HG03108 (cell line): Measurements from ENCODE around the gene DYNLT3.
A peak's percentile ranks its signal among the peaks of the same experiment; 100 is the strongest.

Experiments used
- ATAC-seq: cut with Tn5 transposase; IDR thresholded peaks from one replicate; pipeline ENCODE4 v1.9.1; 2021; ENCODE audit warnings: moderate library complexity; ENCODE audit not compliant: unreplicated experiment

Gene DYNLT3

GRCh38 chrX:37846141-37846540, 1.2 kb downstream of the DYNLT3 start:
- ATAC-seq = no peak

GRCh38 chrX:37844622-37845021, 2.7 kb downstream of the DYNLT3 start:
- ATAC-seq = no peak

GRCh38 chrX:37840931-37841330, 6.4 kb downstream of the DYNLT3 start:
- ATAC-seq = no peak

- ATAC-seq = no peak
These were observed 12.4 kb downstream of the DYNLT3 start for GRCh38 chrX:37834937-37835336.

- no peak for ATAC-seq
These were observed 17.0 kb downstream of the DYNLT3 start for GRCh38 chrX:37830371-37830770.

- no peak for ATAC-seq
These were observed 17.6 kb downstream of the DYNLT3 start for GRCh38 chrX:37829721-37830120.

GRCh38 chrX:37825215-37825842, 22.0 kb downstream of the DYNLT3 start:
- ATAC-seq = no peak

- no peak for ATAC-seq
These were observed 22.7 kb downstream of the DYNLT3 start for GRCh38 chrX:37824491-37825214.

GRCh38 chrX:37820646-37821045, 26.7 kb downstream of the DYNLT3 start:
- no peak for ATAC-seq

- peak; percentile 55 for ATAC-seq
These were observed 29.3 kb downstream of the DYNLT3 start for GRCh38 chrX:37818031-37818430.

GRCh38 chrX:37817579-37817978, 29.8 kb downstream of the DYNLT3 start:
- peak; percentile 37 for ATAC-seq

GRCh38 chrX:37817176-37817575, 30.2 kb downstream of the DYNLT3 start:
- ATAC-seq = no peak

GRCh38 chrX:37816766-37817165, 30.6 kb downstream of the DYNLT3 start:
- no peak for ATAC-seq

- no peak for ATAC-seq
These were observed 32.0 kb downstream of the DYNLT3 start for GRCh38 chrX:37815366-37815765.

GRCh38 chrX:37813570-37813969, 33.8 kb downstream of the DYNLT3 start:
- ATAC-seq = no peak

GRCh38 chrX:37812110-37812509, 35.3 kb downstream of the DYNLT3 start:
- no peak for ATAC-seq

- peak; percentile 39 for ATAC-seq
These were observed 37.4 kb downstream of the DYNLT3 start for GRCh38 chrX:37809970-37810369.

- ATAC-seq = no peak
These were observed 44.3 kb downstream of the DYNLT3 start for GRCh38 chrX:37803057-37803456.

- no peak for ATAC-seq
These were observed 45.3 kb downstream of the DYNLT3 start for GRCh38 chrX:37802028-37802427.

- ATAC-seq = no peak
These were observed 46.7 kb downstream of the DYNLT3 start for GRCh38 chrX:37800717-37801116.

GRCh38 chrX:37799936-37800335, 47.4 kb downstream of the DYNLT3 start:
- ATAC-seq = no peak

- ATAC-seq = peak; percentile 61
These were observed 50.6 kb downstream of the DYNLT3 start for GRCh38 chrX:37796805-37797204.

GRCh38 chrX:37796310-37796709, 51.1 kb downstream of the DYNLT3 start:
- ATAC-seq = no peak
